Neural cell (in vitro differentiated cells): Measurements from ENCODE around the gene IFITM10.

Experiments used
- CTCF ChIP-seq: fragments of 450-650 bp; IDR thresholded peaks from 2 replicates; pipeline ENCODE4 v1.5.1; 2014; ENCODE audit warnings: antibody characterized with exemption, mild to moderate bottlenecking, moderate library complexity; ENCODE audit not compliant: poor library complexity, severe bottlenecking
- SMC3 ChIP-seq: fragments of 450-650 bp; conservative IDR thresholded peaks from 2 replicates; pipeline ENCODE4 v1.6.1; 2014; ENCODE audit warnings: antibody characterized with exemption, mild to moderate bottlenecking, moderate library complexity; ENCODE audit not compliant: poor library complexity

GRCh38 chr11:1746511-1746931, 3.9 kb downstream of the IFITM10 start:
- TF ChIP-seq CTCF (no peak), SMC3 (no peak)
